ENCODE measurements around the gene HPSE2. TPM values are rescaled to one million over a fixed set of nuclear protein-coding genes. Genes with fewer than 3 reads are reported as not detected.

Gene HPSE2
- total and polyA plus RNA-seq, 2 of the 8 experiments (the other 6 are each of a cell fraction or from before 2014, with no cell fraction given) = 0.41 to 0.58 TPM

GRCh38 chr10:98418665-98419468, 816.8 kb downstream of the HPSE2 start (continued):
- no peak for TF ChIP-seq ASH2L (IDR thresholded peaks at IDR 0.05; ENCODE audit: low read length)

Measured in H1 (cell line).